Liver (tissue), 3 donors: Measurements from ENCODE around the gene WDR59.

Experiments
- CTCF ChIP-seq: fragments of 150-350 bp; IDR thresholded peaks from 2 replicates; pipeline ENCODE4 v1.5.1; 2017; ENCODE audit warnings: improper control_type of control experiment, low read depth, low read length; ENCODE audit not compliant: missing input control
- EGR1 ChIP-seq, 2 donors: IDR thresholded peaks; 2 replicates each; pipeline ENCODE4 v1.6.1; 2016 to 2018; ENCODE audit warnings: antibody characterized with exemption in 2 of 2, low read depth in 2 of 2
- GABPA ChIP-seq, 2 donors: IDR thresholded peaks in 1 of 2; conservative IDR thresholded peaks in 1 of 2; 2 replicates each; pipeline ENCODE4 v1.6.1; 2016; ENCODE audit warnings: antibody characterized with exemption in 2 of 2, mild to moderate bottlenecking in 1 of 2, moderate library complexity in 1 of 2
- JUND ChIP-seq, 2 donors: IDR thresholded peaks; 2 replicates each; pipeline ENCODE4 v1.6.1; 2016; ENCODE audit warnings: antibody characterized with exemption in 2 of 2
- MAX ChIP-seq: IDR thresholded peaks from 2 replicates; pipeline ENCODE4 v1.6.1; 2016; ENCODE audit warnings: antibody characterized with exemption
- NR2F2 ChIP-seq: IDR thresholded peaks from 2 replicates; pipeline ENCODE4 v1.6.1; 2016; ENCODE audit warnings: antibody characterized with exemption
- RAD21 ChIP-seq, 2 donors: IDR thresholded peaks; 2 replicates each; pipeline ENCODE4 v1.6.1; 2016; ENCODE audit warnings: antibody characterized with exemption in 2 of 2, mild to moderate bottlenecking in 2 of 2
- SP1 ChIP-seq: IDR thresholded peaks from 2 replicates; pipeline ENCODE4 v1.6.1; 2018; ENCODE audit warnings: antibody characterized with exemption, mild to moderate bottlenecking
- TAF1 ChIP-seq: conservative IDR thresholded peaks from 2 replicates; pipeline ENCODE4 v1.6.1; 2016; ENCODE audit warnings: antibody characterized with exemption, mild to moderate bottlenecking
- YY1 ChIP-seq: IDR thresholded peaks from 2 replicates; pipeline ENCODE4 v1.6.1; 2016; ENCODE audit warnings: antibody characterized with exemption, mild to moderate bottlenecking
- TF ChIP-seq, protein P1 (sequence below): IDR thresholded peaks from 2 replicates; pipeline ENCODE4 v1.6.1; 2016; ENCODE audit warnings: antibody characterized with exemption
- donor health status: healthy.
- donor health status: healthy.

DNA sequence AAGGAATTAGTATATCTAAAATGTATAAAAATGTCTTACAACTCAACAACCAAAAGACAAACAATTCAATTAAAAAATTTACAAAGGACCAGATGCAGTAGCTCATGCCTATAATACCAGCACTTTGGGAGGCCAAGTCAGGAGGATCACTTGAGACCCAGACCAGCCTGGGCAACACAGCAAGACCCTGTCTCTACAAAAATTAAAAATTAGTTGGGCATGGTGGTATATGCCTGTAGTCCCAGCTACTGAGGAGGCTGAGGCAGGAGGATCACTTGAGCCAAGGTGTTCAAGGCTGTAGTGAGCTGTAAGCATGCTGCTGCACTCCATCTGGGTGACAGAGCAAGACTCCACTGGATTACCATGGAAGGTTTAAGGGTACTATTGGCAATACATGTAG, 47.7 kb upstream of the WDR59 start:
- TF ChIP-seq RAD21 (IDR thresholded peaks at IDR 0.05), result no peak
- TF ChIP-seq GABPA (IDR thresholded peaks at IDR 0.05 in 1 of 2, conservative IDR thresholded peaks at IDR 0.05 in 1 of 2), result no peak
- no peak for TF ChIP-seq CTCF
- TF ChIP-seq YY1, result no peak
- TF ChIP-seq JUND (IDR thresholded peaks at IDR 0.05), result no peak
- TF ChIP-seq, protein P1, sequence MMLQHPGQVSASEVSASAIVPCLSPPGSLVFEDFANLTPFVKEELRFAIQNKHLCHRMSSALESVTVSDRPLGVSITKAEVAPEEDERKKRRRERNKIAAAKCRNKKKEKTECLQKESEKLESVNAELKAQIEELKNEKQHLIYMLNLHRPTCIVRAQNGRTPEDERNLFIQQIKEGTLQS, result no peak
- no peak for TF ChIP-seq TAF1
- no peak for TF ChIP-seq MAX
- TF ChIP-seq EGR1 (IDR thresholded peaks at IDR 0.05; ENCODE audit: low read depth in 2 of 2), result no peak
- TF ChIP-seq NR2F2, result no peak
- no peak for TF ChIP-seq SP1
